ENCODE data around the gene CUL9. TPM values are rescaled to one million over a fixed set of nuclear protein-coding genes. Genes with fewer than 3 reads are reported as not detected.

Gene CUL9
- total and polyA plus RNA-seq, 4 donors, result 6.5 to 21.8 (median 7.5) TPM

DNA sequence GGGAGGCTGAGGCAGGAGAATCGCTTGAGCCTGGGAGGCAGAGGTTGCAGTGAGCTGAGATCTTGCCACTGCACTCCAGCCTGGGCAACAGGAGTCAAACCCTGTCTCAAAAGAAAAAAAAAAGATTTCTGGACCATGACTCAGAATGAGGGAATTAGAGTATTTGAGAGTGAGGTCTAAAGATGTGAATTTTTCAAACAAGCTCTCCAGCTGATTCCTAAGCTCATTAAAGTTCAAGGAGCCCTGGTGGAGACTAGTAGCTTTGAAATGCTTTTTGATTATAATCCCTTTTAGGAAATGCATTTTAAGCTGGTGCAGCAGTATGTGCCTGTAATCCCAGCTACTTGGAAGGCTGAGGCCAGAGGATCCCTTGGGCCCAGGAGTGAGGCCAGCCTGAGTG is 32.7 kb upstream of the CUL9 start:
- Histone ChIP-seq H3K27ac (ENCODE audit: low read depth in 1 of 2, low read length in 2 of 2) (no peak overlapping the region), H3K9me3 (ENCODE audit: control insufficient read depth in 4 of 4, low read length in 3 of 4) (no peaks in the 10 kb centered on the region), H3K4me3 (ENCODE audit: low read depth in 1 of 3, low read length in 3 of 3) (no peak overlapping the region), H3K36me3 (ENCODE audit: control insufficient read depth in 4 of 4, insufficient read depth in 3 of 4, low read depth in 1 of 4, low read length in 3 of 4) (no peaks in the 10 kb centered on the region), H3K27me3 (ENCODE audit: control insufficient read depth in 4 of 4, insufficient read depth in 4 of 4, low read length in 3 of 4) (no peaks in the 10 kb centered on the region), H3K9ac (ENCODE audit: low read depth in 1 of 2, low read length in 2 of 2) (no peak overlapping the region), H3K4me1 (ENCODE audit: control insufficient read depth in 4 of 4, insufficient read depth in 4 of 4, low read length in 3 of 4) (peaks cover 0 to 14% (median 12%) of the 10 kb centered on the region in 4 donors)
- WGBS, result 100% methylated on average over 1 of the region's 1 CpG
- TF ChIP-seq RAD21 (IDR thresholded peaks at IDR 0.05), result no peak
- no peak for TF ChIP-seq GABPA (IDR thresholded peaks at IDR 0.05 in 1 of 2, conservative IDR thresholded peaks at IDR 0.05 in 1 of 2)
- TF ChIP-seq SP1 (IDR thresholded peaks at IDR 0.05), result no peak
- TF ChIP-seq, protein P1, sequence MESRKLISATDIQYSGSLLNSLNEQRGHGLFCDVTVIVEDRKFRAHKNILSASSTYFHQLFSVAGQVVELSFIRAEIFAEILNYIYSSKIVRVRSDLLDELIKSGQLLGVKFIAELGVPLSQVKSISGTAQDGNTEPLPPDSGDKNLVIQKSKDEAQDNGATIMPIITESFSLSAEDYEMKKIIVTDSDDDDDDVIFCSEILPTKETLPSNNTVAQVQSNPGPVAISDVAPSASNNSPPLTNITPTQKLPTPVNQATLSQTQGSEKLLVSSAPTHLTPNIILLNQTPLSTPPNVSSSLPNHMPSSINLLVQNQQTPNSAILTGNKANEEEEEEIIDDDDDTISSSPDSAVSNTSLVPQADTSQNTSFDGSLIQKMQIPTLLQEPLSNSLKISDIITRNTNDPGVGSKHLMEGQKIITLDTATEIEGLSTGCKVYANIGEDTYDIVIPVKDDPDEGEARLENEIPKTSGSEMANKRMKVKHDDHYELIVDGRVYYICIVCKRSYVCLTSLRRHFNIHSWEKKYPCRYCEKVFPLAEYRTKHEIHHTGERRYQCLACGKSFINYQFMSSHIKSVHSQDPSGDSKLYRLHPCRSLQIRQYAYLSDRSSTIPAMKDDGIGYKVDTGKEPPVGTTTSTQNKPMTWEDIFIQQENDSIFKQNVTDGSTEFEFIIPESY (IDR thresholded peaks at IDR 0.05), result no peak
- DNase-seq (ENCODE audit: low spot score), result no peak

GRCh38 chr6:43150051-43150751 is 31.8 kb upstream of the CUL9 start:
- DNase-seq (ENCODE audit: low spot score), result no peak
- Histone ChIP-seq H3K9me3 (ENCODE audit: control insufficient read depth in 4 of 4, low read length in 3 of 4) (no peaks in the 10 kb centered on the region), H3K27ac (ENCODE audit: low read depth in 1 of 2, low read length in 2 of 2) (peak overlapping the region; percentile 5 to 21), H3K27me3 (ENCODE audit: control insufficient read depth in 4 of 4, insufficient read depth in 4 of 4, low read length in 3 of 4) (no peaks in the 10 kb centered on the region), H3K36me3 (ENCODE audit: control insufficient read depth in 4 of 4, insufficient read depth in 3 of 4, low read depth in 1 of 4, low read length in 3 of 4) (no peaks in the 10 kb centered on the region), H3K9ac (ENCODE audit: low read depth in 1 of 2, low read length in 2 of 2) (no peak overlapping the region), H3K4me1 (ENCODE audit: control insufficient read depth in 4 of 4, insufficient read depth in 4 of 4, low read length in 3 of 4) (peaks cover 0 to 14% (median 12%) of the 10 kb centered on the region in 4 donors), H3K4me3 (ENCODE audit: low read depth in 1 of 3, low read length in 3 of 3) (no peak overlapping the region)
- TF ChIP-seq, protein P1 (IDR thresholded peaks at IDR 0.05), result peak; percentile 42
- TF ChIP-seq, protein P2, sequence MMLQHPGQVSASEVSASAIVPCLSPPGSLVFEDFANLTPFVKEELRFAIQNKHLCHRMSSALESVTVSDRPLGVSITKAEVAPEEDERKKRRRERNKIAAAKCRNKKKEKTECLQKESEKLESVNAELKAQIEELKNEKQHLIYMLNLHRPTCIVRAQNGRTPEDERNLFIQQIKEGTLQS (IDR thresholded peaks at IDR 0.05), result no peak
- peak; percentile 71 to 72 for TF ChIP-seq HNF4A (conservative IDR thresholded peaks at IDR 0.05)
- peak in 1 of 2 donors; percentile 71 for TF ChIP-seq JUND (IDR thresholded peaks at IDR 0.05)
- TF ChIP-seq REST (IDR thresholded peaks at IDR 0.05), result peak; percentile 60
- TF ChIP-seq NR2F2 (IDR thresholded peaks at IDR 0.05), result no peak
- peak in 1 of 2 donors; percentile 54 for TF ChIP-seq RAD21 (IDR thresholded peaks at IDR 0.05)
- TF ChIP-seq FOXA2 (IDR thresholded peaks at IDR 0.05), result peak; percentile 56
- no peak for TF ChIP-seq HNF4G (IDR thresholded peaks at IDR 0.05)
- TF ChIP-seq EGR1 (IDR thresholded peaks at IDR 0.05; ENCODE audit: low read depth in 2 of 2), result peak in 1 of 2 donors; percentile 30
- peak; percentile 63 to 69 for TF ChIP-seq RXRA (IDR thresholded peaks at IDR 0.05)
- peak; percentile 45 for TF ChIP-seq FOXA1 (IDR thresholded peaks at IDR 0.05)
- no peak for TF ChIP-seq CTCF (IDR thresholded peaks at IDR 0.05; ENCODE audit: low read depth, low read length, missing input control)
- TF ChIP-seq SP1 (IDR thresholded peaks at IDR 0.05), result peak; percentile 82
- TF ChIP-seq, protein P3, sequence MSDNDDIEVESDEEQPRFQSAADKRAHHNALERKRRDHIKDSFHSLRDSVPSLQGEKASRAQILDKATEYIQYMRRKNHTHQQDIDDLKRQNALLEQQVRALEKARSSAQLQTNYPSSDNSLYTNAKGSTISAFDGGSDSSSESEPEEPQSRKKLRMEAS (IDR thresholded peaks at IDR 0.05), result peak; percentile 54
- TF ChIP-seq GABPA (IDR thresholded peaks at IDR 0.05 in 1 of 2, conservative IDR thresholded peaks at IDR 0.05 in 1 of 2), result peak in 1 of 2 donors; percentile 74
- TF ChIP-seq YY1 (IDR thresholded peaks at IDR 0.05), result peak; percentile 50
- WGBS, result 26% methylated on average over 7 of the region's 7 CpGs
